DMS53 treated with DMSO at 0.1 percent for 48 hours (cell line): ENCODE results near the gene CSMD2.

Experiments
- DNase-seq: peaks from one replicate; lab custom pipeline; 2025; ENCODE audit not compliant: unreplicated experiment; lab: John Stamatoyannopoulos, UW

Gene CSMD2

DNA sequence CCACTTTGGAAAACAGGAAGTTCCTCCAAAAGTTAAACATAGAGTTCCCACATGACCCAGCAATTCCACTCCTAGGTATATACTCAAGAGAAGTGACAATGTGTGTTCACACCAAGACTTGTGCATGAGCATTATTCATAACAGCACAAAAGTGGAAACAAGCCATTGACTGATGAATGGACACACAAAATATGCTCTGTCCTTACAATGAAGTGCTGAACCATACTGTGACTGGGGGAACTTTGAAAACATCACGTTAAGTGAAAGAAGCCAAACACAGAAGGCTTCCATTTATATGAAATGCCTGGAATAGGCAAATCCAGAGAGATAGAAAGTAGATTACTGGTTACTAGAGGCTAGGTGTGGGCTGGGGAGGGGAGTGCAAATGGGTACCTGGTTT is 542.3 kb downstream of the CSMD2 start:
- DNase-seq = no peak

DNA sequence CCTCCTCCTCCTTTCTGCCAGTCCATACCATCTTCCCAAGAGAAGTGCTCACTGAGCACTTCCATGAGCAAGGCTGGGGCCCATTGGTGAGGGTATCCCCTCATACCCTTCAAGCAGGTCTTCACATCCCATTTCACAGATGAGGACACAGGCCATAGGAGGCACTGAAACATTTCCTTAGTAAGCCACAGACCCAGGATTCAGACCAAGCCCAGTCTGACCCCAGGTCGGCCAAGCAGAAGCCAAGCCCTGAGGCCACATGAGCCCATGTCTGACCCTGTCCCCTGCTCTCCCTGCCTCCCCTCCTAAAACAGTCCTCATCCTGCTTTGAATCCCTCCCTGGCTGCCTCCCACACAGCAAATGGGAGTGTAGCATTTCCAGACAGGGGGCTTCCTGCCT is 546.4 kb downstream of the CSMD2 start:
- no peak for DNase-seq

- no peak for DNase-seq
Observed at GRCh38 chr1:33617451-33617850, 547.6 kb downstream of the CSMD2 start.

- no peak for DNase-seq
Observed at GRCh38 chr1:33616780-33617179, 548.2 kb downstream of the CSMD2 start.

DNA sequence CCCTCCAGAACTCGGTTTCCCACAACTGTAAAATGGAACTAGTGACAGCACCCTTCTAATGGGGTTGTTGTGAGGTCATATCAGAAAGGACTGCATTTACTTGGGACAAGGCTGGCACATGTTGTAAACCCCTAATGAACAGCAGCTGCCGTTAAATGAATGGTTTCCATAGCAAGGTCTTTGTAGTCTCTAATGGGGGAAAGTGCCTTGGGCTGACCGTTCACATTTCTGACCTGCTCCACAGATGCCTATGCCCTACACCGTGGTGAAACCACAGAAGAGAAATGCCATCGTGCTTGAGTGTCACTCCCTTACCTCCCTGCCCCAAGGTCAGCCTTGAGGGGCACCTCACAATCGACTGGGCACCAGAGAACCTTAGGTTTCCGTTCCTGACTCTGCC is 549.5 kb downstream of the CSMD2 start:
- DNase-seq = no peak

- DNase-seq = no peak
Observed at GRCh38 chr1:33610864-33611455, 554.1 kb downstream of the CSMD2 start.

- DNase-seq = no peak
Observed at GRCh38 chr1:33610391-33610790, 554.6 kb downstream of the CSMD2 start.

DNA sequence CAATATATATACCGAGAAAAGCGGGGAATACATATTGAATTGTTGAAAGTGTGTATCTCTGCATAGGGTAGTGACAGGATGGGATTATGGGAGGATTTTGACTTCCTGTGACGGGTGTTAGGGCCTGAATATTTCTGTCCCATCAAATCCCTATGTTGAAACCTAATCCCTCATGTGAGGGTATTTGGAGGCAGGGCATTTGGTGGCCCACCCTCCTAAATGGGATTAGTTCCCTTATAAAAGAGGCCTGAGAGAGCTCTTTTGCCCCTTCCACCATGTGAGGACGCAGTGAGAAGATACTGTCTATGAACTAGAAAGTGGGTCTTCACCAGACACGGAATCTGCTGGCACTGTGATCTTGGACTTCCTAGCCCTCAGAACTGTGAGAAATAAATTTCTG is 555.3 kb downstream of the CSMD2 start:
- no peak for DNase-seq

DNA sequence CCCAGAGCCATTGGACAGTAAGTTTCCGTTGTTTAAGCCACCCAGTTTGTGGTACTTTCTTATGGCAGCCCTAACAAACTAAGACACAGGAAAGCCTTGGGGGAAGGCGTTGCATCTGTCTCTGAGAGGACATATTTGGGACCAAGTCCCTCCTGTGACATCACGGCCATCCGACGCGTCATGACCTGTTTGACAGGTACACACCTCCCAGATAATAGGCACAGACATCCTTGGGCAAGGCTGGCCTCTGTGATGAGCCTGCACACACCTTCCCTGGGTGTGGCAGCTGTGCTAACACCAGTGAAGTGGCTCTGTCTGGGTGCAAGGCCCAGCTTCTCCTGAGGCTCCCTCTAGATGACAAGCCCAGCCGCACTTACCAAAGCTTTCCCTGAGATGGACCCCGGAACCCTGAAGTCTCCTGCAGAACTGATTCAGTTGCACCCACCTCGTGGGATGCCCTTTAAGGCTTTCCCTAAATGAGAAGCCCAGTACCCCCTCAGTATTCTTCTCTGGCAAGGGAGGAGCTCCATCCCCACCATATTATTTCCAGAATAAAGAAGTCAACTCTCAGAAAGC is 556.1 kb downstream of the CSMD2 start:
- no peak for DNase-seq

GRCh38 chr1:33607444-33608005 is 557.5 kb downstream of the CSMD2 start:
- DNase-seq = no peak

DNA sequence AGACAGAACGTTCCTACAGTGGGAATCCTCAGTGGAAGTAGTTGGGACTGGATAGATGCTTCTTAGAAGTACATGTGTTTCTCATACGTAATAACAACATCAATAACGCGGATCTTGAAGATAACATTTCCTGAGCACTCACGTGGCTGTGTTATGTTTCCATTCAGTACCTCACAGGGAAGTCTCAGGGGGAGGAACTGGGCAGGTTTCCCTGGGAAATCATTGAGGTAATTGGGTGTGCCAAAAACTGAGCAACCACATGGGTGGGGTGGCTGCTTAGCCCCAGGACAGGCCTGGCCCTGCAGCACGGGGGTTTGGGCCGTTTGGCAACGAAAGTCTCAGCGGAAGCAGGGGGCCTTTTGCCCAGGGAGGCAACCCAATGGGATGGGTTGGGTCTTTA is 558.8 kb downstream of the CSMD2 start:
- DNase-seq = no peak

GRCh38 chr1:33602271-33602670 is 562.8 kb downstream of the CSMD2 start:
- DNase-seq = no peak

GRCh38 chr1:33601751-33602150 is 563.3 kb downstream of the CSMD2 start:
- DNase-seq = no peak

- DNase-seq = peak; percentile 56
Observed at GRCh38 chr1:33599516-33600115, 565.4 kb downstream of the CSMD2 start.

GRCh38 chr1:33588726-33589125 is 576.3 kb downstream of the CSMD2 start:
- no peak for DNase-seq

DNA sequence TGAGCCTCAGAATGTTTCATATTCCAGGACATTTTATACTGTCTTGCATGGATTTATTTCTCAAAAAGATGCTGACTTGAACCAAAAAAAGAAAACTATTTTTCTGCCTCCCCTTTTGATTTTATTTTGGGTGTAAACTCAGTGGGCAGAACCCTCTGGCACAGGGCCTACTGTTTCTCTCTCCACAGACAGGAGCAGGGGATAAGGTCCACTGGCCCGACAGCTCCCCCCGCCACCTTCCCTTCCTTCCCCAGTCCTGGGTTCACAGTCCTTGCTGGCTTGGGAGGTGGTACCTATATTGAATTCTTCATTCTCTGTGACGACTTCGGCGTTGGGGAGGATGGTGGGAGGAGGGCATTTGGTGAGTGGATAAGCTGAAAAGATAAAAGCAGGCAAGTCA is 578.2 kb downstream of the CSMD2 start:
- no peak for DNase-seq

- DNase-seq = no peak
Observed at GRCh38 chr1:33586106-33586505, 578.9 kb downstream of the CSMD2 start.

DNA sequence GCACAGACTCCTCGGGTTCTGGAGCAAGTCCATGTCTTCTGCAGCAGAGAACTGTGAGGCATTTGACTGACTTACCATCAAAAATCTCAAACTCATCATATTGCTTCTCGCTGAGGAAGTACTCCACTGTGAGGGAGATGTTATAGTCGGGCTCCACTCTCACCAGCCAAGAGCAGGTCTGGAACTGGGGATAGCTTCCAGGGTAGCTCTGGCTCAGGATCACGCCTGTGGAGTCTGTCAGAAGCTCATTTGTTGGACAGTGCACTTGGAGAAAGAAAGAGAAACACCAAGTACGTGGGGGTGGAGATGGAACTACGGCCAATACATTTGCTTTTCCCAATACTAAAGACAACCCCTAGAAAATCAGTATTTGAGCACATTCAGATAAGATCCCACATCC is 581.5 kb downstream of the CSMD2 start:
- no peak for DNase-seq

DNA sequence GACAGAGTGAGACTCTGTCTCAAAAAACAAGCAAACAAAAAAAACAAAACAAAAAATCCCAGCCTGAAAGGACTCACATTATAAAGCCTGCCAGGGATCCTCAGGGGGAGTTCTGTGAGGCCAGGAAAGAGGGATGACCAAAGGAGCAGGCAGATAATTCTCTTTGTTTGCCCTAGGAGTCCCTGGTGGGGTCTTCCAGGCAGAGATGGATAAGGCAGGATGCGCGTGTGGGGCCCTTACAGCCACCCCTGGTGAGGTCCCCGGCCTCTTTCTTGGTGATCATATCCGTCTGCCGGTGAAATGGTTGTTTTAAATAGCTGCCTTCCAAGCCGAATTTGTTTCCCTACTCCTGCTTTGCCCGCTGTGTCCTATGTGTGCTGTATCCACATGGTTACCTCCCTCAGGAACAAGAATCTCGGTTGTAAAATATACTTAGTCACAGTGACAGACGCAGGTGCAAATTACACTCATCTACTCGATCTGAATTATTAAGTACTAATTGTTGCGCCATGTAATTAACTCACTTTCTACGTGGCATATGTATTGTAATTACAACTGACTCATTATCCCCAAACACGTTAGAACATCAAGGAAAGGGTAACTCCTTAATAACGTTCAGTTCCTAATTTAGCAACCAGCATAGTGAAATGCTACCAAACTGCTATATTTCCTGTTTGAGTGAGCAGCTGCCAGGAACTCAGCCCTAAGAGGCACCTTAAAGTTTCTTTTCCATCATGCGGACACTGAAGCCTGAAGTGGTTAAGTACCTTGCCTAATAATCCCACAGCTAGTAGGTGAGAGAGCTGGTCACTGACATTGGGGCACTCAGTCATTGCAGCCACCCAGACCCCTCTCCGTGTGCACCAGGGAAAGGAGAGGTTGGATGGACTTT is 586.2 kb downstream of the CSMD2 start:
- DNase-seq = no peak

DNA sequence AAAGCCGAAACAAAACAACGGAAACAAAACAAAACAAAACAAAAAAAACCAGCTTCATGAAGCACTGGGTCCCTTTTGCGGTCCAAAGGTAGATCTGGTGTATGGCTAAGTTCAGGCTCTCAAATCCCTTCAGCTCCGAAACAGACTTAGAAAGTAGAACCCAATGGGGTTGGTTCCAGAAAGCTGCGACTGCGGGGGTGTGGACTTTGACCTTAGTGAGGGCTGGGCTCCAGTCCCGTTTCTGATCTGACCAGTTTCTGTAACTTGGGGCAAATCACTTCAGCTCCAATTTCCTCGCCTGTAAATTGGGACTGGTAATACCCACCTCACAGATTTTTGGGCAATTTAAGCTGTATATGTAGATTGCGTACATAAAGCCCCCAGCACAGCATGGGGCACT is 587.4 kb downstream of the CSMD2 start:
- DNase-seq = no peak

- no peak for DNase-seq
Observed at GRCh38 chr1:33576821-33577599, 588.0 kb downstream of the CSMD2 start.
